HepG2 (cell line): Measurements from ENCODE around the gene METTL13. TPM values are rescaled to one million over a fixed set of nuclear protein-coding genes. Genes with fewer than 3 reads are reported as not detected.

Source experiments
- ARID2 ChIP-seq: sonication (generic); formaldehyde crosslinking; IDR thresholded peaks from 2 replicates; pipeline ENCODE4 v1.8.1; 2022; ENCODE audit warnings: mild to moderate bottlenecking, missing genetic modification reagents, borderline replicate concordance
- ATAD3A ChIP-seq: sonication (generic); formaldehyde crosslinking; IDR thresholded peaks from 2 replicates; pipeline ENCODE4 v1.4.0; 2020; ENCODE audit warnings: missing genetic modification reagents
- CBFB ChIP-seq: sonication (generic); formaldehyde crosslinking; IDR thresholded peaks from 2 replicates; pipeline ENCODE4 v1.4.0; 2020; ENCODE audit warnings: missing genetic modification reagents
- CEBPG ChIP-seq: IDR thresholded peaks from 2 replicates; pipeline ENCODE4 v1.6.1; 2016
- EP300 ChIP-seq, 3 experiments: sonication (generic) in 1 of 3; formaldehyde crosslinking in 1 of 3; IDR thresholded peaks; 2 replicates each; pipeline versions ENCODE4 v1.5.1 to v1.6.1; 2011 to 2020; ENCODE audit warnings: low read depth in 2 of 3, low read length in 2 of 3, borderline replicate concordance in 1 of 3, improper control_type of control experiment in 1 of 3, mild to moderate bottlenecking in 1 of 3, missing genetic modification reagents in 1 of 3, moderate library complexity in 1 of 3
- GFI1 ChIP-seq: sonication (generic); formaldehyde crosslinking; IDR thresholded peaks from 2 replicates; pipeline ENCODE4 v1.5.0; 2020; ENCODE audit warnings: missing genetic modification reagents, mild to moderate bottlenecking, borderline replicate concordance
- KLF6 ChIP-seq: IDR thresholded peaks from 2 replicates; pipeline ENCODE4 v1.8.0; 2016; ENCODE audit warnings: missing biosample characterization, missing genetic modification reagents
- LBX2 ChIP-seq: sonication (generic); formaldehyde crosslinking; IDR thresholded peaks from 2 replicates; pipeline ENCODE4 v1.5.0; 2020; ENCODE audit warnings: missing genetic modification reagents, mild to moderate bottlenecking, borderline replicate concordance
- MIER3 ChIP-seq: IDR thresholded peaks from 2 replicates; pipeline ENCODE4 v1.6.1; 2016; ENCODE audit warnings: missing compliant biosample characterization, borderline replicate concordance
- MNT ChIP-seq: fragments of 450-650 bp; IDR thresholded peaks from 2 replicates; pipeline ENCODE4 v1.6.1; 2016
- MYPOP ChIP-seq: sonication (generic); formaldehyde crosslinking; IDR thresholded peaks from 2 replicates; pipeline ENCODE4 v1.8.1; 2023; ENCODE audit warnings: mild to moderate bottlenecking, moderate library complexity, missing genetic modification reagents
- NAIF1 ChIP-seq: sonication (generic); formaldehyde crosslinking; IDR thresholded peaks from 2 replicates; pipeline ENCODE4 v1.5.0; 2020; ENCODE audit warnings: mild to moderate bottlenecking, missing genetic modification reagents, borderline replicate concordance
- NFRKB ChIP-seq: fragments of 450-650 bp; IDR thresholded peaks from 2 replicates; pipeline ENCODE4 v1.6.1; 2017
- SRSF1 ChIP-seq: fragments of 200-400 bp; formaldehyde crosslinking; optimal IDR thresholded peaks from 2 replicates; pipeline ENCODE3; 2017; ENCODE audit warnings: mild to moderate bottlenecking, low read depth, low read length, moderate library complexity
- TOPORS ChIP-seq: sonication (generic); formaldehyde crosslinking; IDR thresholded peaks from 2 replicates; pipeline ENCODE4 v1.8.0; 2023; ENCODE audit warnings: mild to moderate bottlenecking, missing genetic modification reagents
- TRIM22 ChIP-seq: fragments of 450-650 bp; IDR thresholded peaks from 2 replicates; pipeline ENCODE4 v1.6.1; 2017
- ZBTB8A ChIP-seq: sonication (generic); formaldehyde crosslinking; IDR thresholded peaks from 2 replicates; pipeline ENCODE4 v1.4.0; 2020; ENCODE audit warnings: mild to moderate bottlenecking, low read depth, missing genetic modification reagents, borderline replicate concordance
- ZFP36L2 ChIP-seq: sonication (generic); formaldehyde crosslinking; IDR thresholded peaks from 2 replicates; pipeline ENCODE4 v1.4.0; 2020; ENCODE audit warnings: missing genetic modification reagents
- ZNF263 ChIP-seq: sonication (generic); formaldehyde crosslinking; IDR thresholded peaks from 2 replicates; pipeline ENCODE4 v1.4.0; 2020; ENCODE audit warnings: missing genetic modification reagents
- ZNF543 ChIP-seq: sonication (generic); formaldehyde crosslinking; IDR thresholded peaks from 2 replicates; pipeline ENCODE4 v1.4.0; 2020; ENCODE audit warnings: mild to moderate bottlenecking, missing genetic modification reagents
- ZNF576 ChIP-seq: sonication (generic); formaldehyde crosslinking; IDR thresholded peaks from 2 replicates; pipeline ENCODE4 v1.4.0; 2020; ENCODE audit warnings: mild to moderate bottlenecking, missing genetic modification reagents
- ZNF614 ChIP-seq: IDR thresholded peaks from 2 replicates; pipeline ENCODE4 v1.6.1; 2018; ENCODE audit warnings: missing biosample characterization, missing genetic modification reagents, inconsistent platforms, borderline replicate concordance
- ZNF709 ChIP-seq: sonication (generic); formaldehyde crosslinking; IDR thresholded peaks from 2 replicates; pipeline ENCODE4 v1.5.0; 2020; ENCODE audit warnings: mild to moderate bottlenecking, missing genetic modification reagents
- ZNF784 ChIP-seq: sonication (generic); formaldehyde crosslinking; IDR thresholded peaks from 2 replicates; pipeline ENCODE4 v1.5.1; 2020; ENCODE audit warnings: missing genetic modification reagents, mild to moderate bottlenecking, borderline replicate concordance
- polyA plus RNA-seq, 8 experiments: library from polyadenylated mRNA; depleted of rRNA in 3 of 8; stranded (reverse) in 7 of 8; unstranded in 1 of 8; fragments of >200 nt; fragmentation: Illumina TruSeq in 4 of 8; extraction: Trizol in 4 of 8; gene quantifications; 2 replicates each; pipeline versions ENCODE4 v1.2.1 to v1.2.3, GENCODE V29; 2011 to 2016; ENCODE audit warnings: low read depth in 4 of 8, missing spikeins in 1 of 8, mixed read lengths in 1 of 8; ENCODE audit not compliant: insufficient read depth in 1 of 8
- total RNA-seq, 5 experiments: library from RNA; depleted of rRNA; stranded (reverse); fragments of >200 nt; fragmentation: Illumina TruSeq; extraction: Trizol; gene quantifications; 2 replicates each; pipeline ENCODE4 v1.2.3, GENCODE V29; 2016; ENCODE audit warnings: low read depth in 1 of 5

METTL13 gene
- total and polyA plus RNA-seq, 2 of the 13 experiments (the other 11 are each of a cell fraction or from before 2014, with no cell fraction given): 18.6 to 22.8 TPM

GRCh38 chr1:171741872-171742576, 39.4 kb upstream of the METTL13 start, which contains the start of gene VAMP4 (continued):
- TF ChIP-seq SRSF1 (peak; percentile 40), ZFP36L2 (CRISPR knock-in tag) (no peak), ARID2 (CRISPR knock-in tag) (peak; percentile 71), LBX2 (CRISPR knock-in tag) (no peak), NFRKB (no peak), MIER3 (CRISPR knock-in tag) (0 out of 2 replicates have a peak, but pooled peaks have one; percentile 23), EP300 (IDR thresholded peaks at IDR 0.05; ENCODE audit: low read depth in 2 of 2, low read length in 2 of 2) (peak in 1 of 2 experiments; percentile 28; a peak in 1 of 4 replicates), EP300 (CRISPR knock-in tag; IDR thresholded peaks at IDR 0.05; ENCODE audit: borderline replicate concordance) (peak; percentile 24; the same call in 1 of the 2 replicates), ZNF614 (peak; percentile 77; the same call in 1 of the 2 replicates), ZBTB8A (CRISPR knock-in tag) (no peak), NAIF1 (CRISPR knock-in tag) (no peak), CEBPG (CRISPR knock-in tag) (no peak), GFI1 (CRISPR knock-in tag) (no peak), TOPORS (CRISPR knock-in tag) (no peak), ZNF784 (CRISPR knock-in tag) (no peak), CBFB (CRISPR knock-in tag) (peak; percentile 72; the same call in 1 of the 2 replicates), ZNF263 (CRISPR knock-in tag) (no peak), KLF6 (CRISPR knock-in tag) (no peak), TRIM22 (no peak), ZNF576 (CRISPR knock-in tag) (no peak), ATAD3A (CRISPR knock-in tag) (no peak), MNT (no peak), ZNF543 (CRISPR knock-in tag) (peak; percentile 77; the same call in 1 of the 2 replicates), ZNF709 (CRISPR knock-in tag) (0 out of 2 replicates have a peak, but pooled peaks have one; percentile 54), MYPOP (CRISPR knock-in tag) (peak; percentile 80)
